GM19025 (cell line): ENCODE measurements around the gene VAMP5.
"Not testable (repeated sequence)": the region's sequence is repeated elsewhere in the genome, so short reads cannot be mapped to it uniquely, and the experiment has no call there.

Experiments
- ATAC-seq: cut with Tn5 transposase; IDR thresholded peaks from one replicate; pipeline ENCODE4 v1.9.1; 2021; ENCODE audit warnings: mild to moderate bottlenecking, low read depth, moderate library complexity; ENCODE audit not compliant: unreplicated experiment

Gene VAMP5

DNA sequence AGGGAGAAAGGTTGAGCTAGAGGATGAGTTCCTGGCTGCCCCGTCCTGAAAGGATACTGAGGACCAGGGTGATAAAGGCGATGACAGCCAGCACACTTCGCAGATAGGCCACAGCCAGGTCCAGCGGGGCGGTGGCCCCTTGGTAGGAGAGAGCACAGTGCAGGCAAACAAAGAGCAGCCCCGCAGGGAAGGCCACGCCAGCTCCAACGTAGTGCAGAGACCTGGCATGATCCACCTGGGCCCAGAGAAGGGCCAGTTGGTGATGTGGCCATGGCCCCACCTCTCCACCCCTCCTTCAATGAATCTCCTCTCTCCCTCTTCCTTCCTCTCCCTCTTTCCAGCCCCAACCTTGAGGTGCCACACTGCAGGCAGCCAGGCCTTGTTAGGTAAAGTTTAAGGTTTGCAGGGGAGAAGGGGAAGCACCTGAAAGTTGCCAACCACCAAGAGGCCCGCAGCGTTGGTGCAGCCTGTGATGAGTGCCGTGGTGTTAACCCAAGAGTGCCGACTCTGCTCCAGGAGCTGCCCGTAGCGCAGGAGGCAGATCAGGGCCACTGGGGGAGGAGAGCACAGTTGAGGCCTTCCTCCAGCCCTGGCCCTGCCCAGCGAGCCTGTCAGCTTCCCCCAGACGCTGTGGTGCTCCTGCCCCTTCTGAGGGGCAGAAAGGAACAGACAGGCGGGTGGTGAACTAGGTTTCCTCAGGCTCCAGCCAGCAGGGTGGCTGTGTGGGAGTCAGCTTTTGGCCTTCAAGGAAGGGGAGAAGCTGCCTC, 15.4 kb downstream of the VAMP5 start:
- ATAC-seq, result no peak

DNA sequence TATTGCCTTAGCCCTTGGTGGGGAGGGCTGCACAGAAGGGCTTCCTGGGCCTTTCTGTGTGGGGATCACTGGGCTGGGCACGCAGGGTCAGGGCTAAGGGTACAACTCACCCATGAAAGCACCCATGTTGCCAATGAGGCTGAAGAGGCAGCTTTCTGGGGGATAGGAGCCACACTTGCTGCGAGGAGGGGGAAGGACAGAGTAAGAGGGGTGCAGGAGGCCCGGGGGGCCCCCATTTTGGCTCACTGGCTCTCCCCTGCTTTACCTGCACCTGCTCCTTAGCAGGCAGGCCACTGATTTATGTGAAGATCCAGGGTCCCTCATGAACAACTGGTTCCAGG, 16.0 kb downstream of the VAMP5 start:
- no peak for ATAC-seq

DNA sequence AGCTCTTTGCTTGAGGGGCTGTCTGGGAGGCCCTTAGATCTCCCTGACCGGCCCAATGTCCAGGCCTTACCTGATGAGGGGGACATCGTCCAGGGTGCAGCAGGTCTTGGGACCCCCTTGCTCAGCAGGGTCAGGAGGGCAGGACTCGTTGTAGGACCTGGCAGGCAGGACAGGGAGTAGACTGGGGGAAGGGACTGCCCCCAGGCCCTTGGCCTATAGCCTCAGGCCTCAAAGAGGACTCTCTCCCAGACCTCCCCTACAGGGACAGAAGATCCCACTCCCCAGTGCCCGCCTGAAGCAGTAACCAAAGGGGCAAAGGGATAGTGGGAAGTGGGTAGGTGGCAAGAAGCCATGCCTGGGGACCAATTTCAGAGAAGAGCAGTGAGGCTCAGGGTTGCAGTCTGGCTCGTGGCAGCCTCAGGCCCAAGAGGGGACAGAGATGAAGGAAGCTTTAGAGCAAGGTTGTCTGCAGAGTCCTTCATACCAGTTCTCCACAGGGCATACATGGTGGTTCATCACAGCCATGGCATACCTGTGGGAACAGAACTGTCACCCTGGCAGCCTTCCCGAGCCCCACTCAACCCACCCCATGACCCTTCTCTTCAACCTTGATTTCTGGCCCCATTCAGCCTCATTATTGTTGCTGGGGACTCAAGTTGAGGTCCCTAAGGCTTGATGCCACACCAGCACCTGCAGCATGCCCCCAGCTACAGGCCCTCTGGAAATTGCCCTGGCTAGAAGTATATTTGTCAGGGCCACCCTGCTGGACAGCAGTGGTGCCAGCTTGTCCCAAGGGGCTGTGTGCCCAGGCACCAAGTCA, 16.9 kb downstream of the VAMP5 start:
- no peak for ATAC-seq

DNA sequence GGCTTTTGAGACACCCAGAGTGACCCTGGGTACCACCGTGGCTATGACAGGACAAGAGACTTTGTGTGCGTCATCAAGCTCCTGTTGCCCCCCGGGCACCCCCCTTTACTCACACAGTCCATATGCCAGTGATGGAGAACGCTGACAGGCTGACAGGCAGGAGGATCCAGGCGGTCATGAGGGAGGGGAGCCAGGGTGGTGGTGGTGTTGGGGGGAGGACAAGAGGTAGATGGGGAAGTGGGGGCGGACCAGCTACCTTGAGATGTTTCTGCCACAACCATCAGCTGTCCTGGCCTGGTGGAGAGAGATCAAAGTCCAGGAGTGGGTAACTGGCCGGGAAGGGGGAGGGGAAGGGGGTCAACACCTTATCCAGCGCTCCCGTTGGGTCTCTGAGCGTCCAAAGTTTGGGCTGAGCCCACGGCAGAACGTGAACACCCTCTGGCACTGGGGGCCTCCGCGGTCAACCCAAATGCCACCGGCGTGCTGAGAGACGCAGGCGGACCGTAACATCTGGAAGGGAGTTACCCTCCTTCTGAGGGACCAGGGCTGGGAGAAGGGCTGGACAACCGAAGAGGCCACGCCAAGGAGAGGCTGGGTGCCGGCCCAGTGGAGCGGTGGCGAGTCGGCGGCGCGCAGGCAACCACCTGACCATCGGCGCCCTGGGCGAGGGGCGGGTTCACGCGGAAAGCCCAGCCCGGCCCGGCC, 17.7 kb downstream of the VAMP5 start:
- ATAC-seq, result peak; percentile 41

DNA sequence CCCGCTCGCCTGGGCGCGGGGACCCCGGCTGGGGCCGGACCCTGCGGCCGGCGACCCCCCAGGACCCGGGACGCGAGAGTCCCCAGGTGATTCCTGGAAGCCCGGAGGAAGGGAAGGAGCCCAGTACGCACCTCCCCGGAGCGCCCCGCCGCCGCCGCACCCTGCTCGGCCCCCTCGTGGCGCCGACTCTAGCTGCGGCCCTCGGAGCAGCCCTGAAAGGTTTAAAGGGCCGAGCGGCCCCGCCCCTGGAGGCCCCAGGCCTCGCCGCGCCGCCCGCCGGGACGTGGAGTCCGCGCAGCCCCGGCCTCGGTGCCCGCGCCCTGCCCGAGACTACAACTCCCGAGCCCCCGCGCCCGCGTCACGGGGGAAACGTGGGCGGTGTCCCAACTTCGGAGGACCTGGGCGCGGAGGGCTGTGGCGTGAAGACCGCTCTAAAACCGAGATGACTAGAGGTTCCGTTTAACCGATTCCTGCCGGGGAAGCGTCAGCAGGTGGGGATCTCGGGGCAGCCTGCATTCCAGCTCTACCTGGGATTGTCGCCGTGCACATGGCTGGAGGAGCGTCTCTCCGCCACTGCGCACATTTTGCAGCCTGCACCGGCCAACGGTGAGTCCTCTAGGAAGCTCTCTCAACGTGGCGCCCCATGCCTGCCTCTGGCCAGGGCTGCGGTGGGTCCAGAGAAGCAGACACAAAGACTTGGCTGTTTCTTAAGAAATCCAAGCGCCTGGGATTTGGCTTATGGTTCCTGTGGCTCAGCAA, 18.4 kb downstream of the VAMP5 start, which contains the start of gene TMEM150A:
TSS of gene TMEM150A (minus strand) at position 223 of the 759 bp plus-strand sequence. CDS start 750 bp downstream, outside the sequence.
- ATAC-seq, result peak; percentile 94

DNA sequence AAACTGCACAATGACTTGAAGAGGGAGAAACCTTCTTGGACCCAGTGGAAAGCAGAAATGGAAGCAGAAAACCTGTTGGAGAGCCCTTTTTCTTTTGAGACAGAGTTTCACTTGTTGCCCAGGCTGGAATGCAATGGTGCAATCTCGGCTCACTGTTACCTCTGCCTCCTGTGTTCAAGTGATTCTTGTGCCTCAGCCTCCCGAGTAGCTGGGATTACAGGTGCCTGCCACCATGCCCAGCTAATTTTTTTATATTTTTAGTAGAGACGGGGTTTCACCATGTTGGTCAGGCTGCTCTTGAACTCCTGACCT, 19.9 kb downstream of the VAMP5 start:
- ATAC-seq, result not testable (repeated sequence)

DNA sequence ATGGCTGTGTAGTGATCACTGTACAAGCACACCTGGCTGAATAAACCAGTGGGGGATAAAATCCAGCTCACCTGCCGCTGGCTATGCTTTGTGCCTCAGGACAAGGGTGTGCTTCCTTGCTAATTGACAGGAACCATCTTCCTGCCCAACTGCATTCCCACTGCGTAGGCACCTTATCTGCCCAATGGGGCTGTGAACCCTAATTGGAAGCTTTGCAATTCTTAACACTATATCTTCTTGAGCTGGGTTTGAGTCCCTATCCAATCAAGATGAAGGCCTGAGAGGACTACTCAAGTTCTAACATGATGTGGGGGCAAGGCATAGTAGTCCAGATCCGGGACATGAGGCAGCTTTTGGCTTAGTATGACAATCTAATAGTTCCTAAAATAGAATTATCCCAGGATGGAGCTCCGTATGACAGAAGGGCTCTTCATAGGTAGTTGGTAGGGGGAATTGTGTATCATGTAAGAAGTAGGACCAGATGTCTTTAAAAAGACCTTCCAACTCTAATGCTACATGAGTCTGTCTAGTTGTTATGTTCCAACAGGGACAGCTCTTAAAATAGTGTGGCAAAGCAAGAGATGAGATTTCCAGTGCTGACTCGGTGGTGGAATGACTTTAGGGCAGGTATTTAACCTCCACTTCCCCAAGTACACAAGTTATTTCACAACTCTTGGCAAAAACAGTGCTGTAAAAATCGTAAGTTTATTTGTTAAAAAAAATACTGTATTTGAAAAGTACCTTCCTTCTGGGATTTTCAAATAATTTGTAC, 20.5 kb downstream of the VAMP5 start:
- no peak for ATAC-seq

DNA sequence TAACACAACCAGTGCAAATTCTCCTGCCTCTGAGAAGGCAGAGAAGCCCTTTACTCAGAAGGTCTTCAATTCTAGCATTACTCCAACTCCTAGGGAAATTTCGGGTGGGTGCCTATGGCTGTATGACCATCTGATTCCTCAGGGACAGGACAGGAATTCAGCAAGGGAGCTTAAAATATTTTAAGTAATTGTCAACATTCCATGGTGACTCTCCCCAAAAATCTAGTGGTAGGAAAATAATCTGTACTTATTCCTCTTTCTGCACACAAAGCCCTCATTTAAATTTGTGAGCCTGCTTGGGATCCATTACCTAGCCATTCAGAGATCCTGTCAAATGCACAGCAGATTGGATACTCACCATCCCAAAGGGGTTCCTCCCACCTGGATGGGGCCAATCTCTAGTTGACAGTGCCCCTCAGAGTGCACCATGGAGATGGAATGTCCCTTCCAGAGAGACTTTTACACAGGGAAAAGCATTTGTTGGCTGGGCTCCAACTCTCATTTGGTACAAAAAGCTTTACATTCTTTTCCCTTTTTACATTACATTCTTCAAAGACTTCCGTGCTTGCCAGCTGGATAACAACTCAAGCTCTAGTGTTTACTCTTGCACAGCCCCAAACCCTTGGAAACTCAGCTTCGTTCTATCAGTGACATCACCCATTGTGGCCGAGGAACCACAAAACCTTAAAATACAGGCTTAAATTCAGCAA, 21.3 kb downstream of the VAMP5 start:
- no peak for ATAC-seq

DNA sequence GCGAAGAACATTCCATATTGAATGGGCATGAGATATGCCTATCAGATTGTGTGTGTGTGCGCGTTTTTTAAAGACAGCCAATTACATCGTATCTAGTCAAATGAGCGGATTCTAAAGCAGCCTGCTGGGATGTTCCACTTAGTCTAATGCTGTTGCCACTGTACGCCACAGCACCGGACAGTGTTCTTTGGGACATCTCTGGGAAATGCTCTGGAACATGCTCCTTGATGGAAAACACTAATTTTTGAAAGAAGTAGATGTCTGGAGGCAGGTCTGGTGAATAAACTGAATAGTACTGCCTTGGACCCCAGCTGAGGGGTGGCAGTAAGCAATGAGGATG, 21.9 kb downstream of the VAMP5 start:
- ATAC-seq, result no peak

DNA sequence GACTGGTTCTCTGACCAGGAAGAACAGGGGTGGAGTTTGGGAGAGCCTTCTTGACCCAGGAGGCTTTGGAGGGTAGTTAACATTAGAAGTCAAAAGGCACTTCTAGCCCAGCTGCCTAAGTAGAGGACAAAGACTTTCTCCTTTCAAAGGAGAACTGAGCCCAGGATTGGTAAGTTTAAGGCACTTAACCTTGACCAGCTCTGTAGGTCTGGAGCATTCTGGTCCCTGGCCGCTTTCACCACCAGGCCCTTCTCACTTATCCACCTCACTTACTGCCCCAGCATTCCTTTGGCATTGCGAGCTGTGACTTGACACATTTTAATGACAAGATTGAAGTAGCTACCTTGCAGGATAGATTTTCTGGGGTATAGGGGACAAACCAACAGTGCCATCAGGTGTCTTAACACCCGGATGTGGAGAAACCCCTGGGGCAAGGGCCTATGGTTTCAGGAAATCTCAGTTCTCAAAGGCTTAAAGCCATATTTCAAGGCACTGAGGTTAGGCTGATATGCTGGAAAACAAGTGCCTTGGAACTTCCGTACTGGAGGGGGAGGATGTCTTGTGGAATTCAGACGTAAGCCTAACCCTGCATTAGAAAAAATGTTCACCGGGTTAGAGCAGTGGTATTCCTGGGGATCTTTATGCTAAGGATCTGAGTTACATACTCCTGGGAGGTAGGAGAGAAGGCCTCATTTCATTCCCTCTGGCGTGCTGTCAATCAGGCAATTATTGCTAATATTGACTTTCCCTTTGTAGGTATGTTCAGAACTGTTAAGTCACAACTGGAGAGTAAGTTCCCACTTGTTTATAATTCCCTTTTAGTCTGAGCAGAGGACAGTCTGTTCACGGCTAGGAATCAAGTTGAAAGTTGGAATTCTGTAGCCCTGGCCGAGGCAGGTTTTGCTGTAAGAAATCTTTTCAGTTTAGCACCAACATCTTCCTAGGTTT, 23.3 kb downstream of the VAMP5 start:
- ATAC-seq, result no peak

DNA sequence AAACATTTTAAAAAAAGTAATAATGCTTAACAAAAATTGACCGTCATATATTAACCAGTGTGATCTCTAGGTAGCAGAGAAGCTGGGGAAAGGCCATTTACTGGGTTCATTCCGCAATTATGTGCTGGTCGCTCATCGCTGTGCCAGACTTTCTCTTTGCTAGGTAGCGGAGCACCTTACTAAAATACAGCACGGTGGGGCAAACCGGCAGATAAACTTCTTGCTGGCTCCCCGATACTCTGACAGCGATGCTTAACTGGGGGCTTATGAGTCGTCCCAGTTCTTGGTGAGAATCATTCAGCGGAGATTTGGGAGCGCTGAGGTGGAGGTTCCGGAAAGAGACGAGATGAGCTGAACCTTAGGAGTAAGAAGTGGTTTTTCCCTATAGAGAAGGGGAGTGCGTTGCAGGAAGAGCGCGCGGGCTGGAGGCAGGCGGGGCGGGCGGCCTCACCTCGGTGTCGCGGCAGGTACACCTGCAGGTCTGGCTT, 27.0 kb downstream of the VAMP5 start:
- ATAC-seq, result no peak

DNA sequence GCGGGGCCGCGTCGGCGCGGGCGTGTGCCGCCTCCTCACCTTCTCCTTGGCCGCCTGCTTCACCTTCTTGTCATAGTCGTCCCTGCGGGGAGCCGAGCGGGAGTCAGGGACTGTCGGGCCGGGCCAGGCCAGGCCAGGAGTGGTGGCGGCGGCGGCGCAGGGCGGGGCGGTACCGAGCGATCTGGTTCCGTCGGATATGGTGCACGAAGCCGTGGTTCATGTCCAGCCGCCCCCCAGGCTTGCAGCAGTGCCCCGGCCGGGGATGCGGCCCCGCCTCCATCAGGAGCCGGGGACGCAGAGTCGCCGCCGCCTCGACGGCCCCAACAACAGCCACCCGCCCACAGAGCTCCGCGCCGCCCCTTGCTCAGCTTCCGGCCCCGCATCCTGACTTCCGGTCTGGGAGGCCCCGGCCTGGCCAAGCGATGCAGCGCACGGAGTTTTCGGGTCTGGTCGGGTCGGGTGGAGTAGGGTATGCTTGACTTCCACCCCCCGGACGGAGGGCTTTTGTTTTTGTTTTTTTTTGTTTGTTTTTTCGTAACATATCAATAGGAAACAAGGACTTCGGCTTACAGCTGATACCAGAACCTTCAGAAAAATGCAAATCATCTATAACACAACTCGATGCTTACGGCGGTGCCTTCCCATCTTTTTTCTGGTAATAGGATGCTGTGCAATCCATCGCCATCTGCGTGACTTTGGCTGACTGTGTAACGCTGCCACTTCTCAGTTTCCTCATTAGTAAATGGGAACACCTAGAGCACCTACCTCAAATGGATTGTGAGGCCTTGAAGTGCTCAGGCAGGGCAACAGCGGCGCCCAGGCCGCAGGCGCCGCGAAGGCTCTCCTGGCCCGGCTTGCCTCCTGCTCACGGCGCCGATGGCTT, 27.7 kb downstream of the VAMP5 start, which contains the start of gene C2orf68:
TSS of gene C2orf68 (minus strand) at position 362 of the 883 bp plus-strand sequence. CDS start at position 280, 82 bp downstream.
- peak; percentile 74 for ATAC-seq

DNA sequence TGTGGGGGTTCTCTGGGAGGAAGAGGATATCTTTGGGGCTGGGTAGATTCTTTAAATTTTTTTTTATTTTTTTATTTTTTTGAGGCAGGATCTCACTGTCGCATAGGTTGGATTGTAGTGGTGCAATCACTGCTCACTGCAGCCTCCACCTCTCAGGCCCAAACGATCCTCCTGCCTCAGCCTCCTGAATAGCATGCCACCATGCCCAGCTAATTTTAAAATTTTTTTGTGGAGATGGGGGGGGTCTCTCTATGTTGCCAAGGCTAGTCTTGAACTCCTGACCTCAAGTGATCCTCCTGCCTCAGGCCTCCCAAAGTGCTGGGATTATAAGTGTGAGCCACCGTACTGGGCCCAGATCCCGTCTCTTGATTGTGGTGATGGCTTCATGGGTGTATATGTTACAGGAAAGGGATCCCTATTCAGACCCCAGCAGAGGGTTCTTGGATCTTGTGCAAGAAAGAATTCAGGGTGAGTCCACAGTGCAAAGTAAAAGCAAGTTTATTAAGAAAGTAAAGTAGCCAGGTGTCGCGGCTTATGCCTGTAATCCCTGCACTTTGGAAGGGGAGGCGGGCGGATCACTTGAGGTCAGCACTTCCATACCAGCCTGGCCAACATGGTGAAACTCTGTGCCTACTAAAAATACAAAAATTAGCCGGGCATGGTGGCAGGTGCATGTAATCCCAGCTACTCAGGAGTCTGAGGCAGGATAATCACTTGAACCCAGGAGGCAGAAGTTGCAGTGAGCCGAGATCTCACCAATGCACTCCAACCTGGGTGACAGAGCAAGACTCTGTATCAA, 29.7 kb downstream of the VAMP5 start:
- no peak for ATAC-seq

DNA sequence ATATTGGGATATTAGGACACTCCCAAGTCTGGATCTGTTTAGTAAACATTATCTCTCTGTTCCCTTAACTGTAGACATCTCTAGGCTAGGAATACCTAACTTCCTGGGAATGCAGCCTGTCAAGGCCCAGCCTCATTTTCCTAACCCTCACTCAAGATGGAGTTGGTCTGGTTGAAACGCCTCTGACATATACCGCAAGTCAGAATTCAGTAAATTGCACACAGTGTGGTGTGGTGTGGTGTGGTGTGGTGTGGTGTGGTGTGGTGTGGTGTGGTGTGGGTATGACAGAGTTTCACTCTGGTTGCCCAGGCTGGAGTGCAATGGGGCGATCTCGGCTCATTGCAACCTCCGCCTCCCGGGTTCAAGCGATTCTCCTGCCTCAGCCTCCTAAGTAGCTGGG, 30.5 kb downstream of the VAMP5 start:
- ATAC-seq, result not testable (repeated sequence)

DNA sequence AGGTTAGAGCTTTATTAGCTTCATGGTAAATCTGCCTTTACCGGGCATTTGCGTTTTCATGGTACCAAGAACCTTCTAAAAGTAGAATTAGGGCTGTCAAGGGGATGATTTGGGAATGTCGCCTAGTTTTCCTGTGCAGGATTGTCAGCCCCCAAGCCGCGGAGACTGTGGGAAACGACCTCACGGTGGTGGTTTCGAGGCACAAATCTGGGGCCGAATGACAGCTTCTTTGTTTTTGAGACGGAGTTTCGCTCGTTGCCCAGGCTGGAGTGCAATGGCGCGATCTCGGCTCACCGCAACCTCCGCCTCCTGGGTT, 31.1 kb downstream of the VAMP5 start:
- no peak for ATAC-seq

DNA sequence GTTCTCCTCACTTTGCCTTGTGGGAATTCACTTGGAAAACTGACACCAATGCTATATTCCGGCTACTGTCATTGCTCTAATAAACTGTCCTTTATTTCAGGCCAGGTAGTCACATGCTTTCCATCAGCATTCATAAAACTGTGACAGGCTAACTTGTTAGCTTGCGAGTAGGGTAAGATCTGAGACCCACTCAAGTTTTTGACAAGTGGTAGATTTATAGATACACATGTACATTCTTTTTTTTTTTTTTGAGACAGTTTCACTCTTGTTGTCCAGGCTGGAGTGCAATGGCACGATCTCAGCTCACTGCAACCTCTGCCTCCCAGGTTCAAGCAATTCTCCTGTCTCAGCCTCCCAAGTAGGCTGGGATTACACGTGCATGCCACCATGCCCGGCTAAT, 33.5 kb downstream of the VAMP5 start:
- ATAC-seq, result not testable (repeated sequence)
